Neuronal stem cell (in vitro differentiated cells): Measurements from ENCODE around the gene RBM43.

ENCODE experiments used
- DNase-seq: peaks from one replicate; pipeline ENCODE4 v3.0.0-alpha.2; 2013; ENCODE audit warnings: low spot score
- H2AFZ ChIP-seq: one replicate; pipeline ENCODE4 v1.6.1; 2013; ENCODE audit warnings: mild to moderate bottlenecking, low read length, inconsistent platforms
- H2AK5ac ChIP-seq: 2 replicates; pipeline ENCODE4 v1.6.1; 2013; ENCODE audit warnings: low read depth, mild to moderate bottlenecking, inconsistent platforms, low read length, moderate library complexity, mixed read lengths
- H2BK120ac ChIP-seq: 2 replicates; pipeline ENCODE4 v1.6.1; 2013; ENCODE audit warnings: low read depth, mild to moderate bottlenecking, inconsistent platforms, low read length, moderate library complexity, mixed read lengths
- H2BK12ac ChIP-seq: one replicate; pipeline ENCODE4 v1.6.1; 2013; ENCODE audit warnings: low read length, inconsistent platforms
- H2BK15ac ChIP-seq: 2 replicates; pipeline ENCODE4 v1.6.1; 2013; ENCODE audit warnings: mild to moderate bottlenecking, low read length, inconsistent platforms, mixed read lengths
- H2BK5ac ChIP-seq: one replicate; pipeline ENCODE4 v1.6.1; 2013; ENCODE audit warnings: inconsistent platforms, mild to moderate bottlenecking, low read length, moderate library complexity
- H3K14ac ChIP-seq: one replicate; pipeline ENCODE4 v1.6.1; 2013; ENCODE audit warnings: low read length, inconsistent platforms
- H3K18ac ChIP-seq: 2 replicates; pipeline ENCODE4 v1.6.1; 2013; ENCODE audit warnings: low read length, inconsistent platforms
- H3K23ac ChIP-seq: 2 replicates; pipeline ENCODE4 v1.6.1; 2013; ENCODE audit warnings: low read depth, mild to moderate bottlenecking, mixed read lengths, low read length, inconsistent platforms; ENCODE audit not compliant: poor library complexity
- H3K27ac ChIP-seq: replicated peaks from 3 replicates; pipeline ENCODE4 v1.5.1; 2013; ENCODE audit warnings: low read length, inconsistent platforms
- H3K27me3 ChIP-seq, 3 experiments: 2 replicates each; pipeline ENCODE4 v1.6.1; 2013; ENCODE audit warnings: low read length in 3 of 3, mild to moderate bottlenecking in 2 of 3, inconsistent platforms in 1 of 3, low read depth in 1 of 3, mixed read lengths in 1 of 3, moderate library complexity in 1 of 3; ENCODE audit not compliant: control insufficient read depth in 3 of 3, insufficient read depth in 3 of 3
- H3K36me3 ChIP-seq, 2 donors: replicated peaks in 1 of 2; 2 replicates each; pipeline ENCODE4 v1.6.1; 2013; ENCODE audit warnings: low read length in 2 of 2; ENCODE audit not compliant: control insufficient read depth in 2 of 2, insufficient read depth in 2 of 2
- H3K4ac ChIP-seq: 2 replicates; pipeline ENCODE4 v1.6.1; 2013; ENCODE audit warnings: inconsistent platforms, mild to moderate bottlenecking, low read length, moderate library complexity
- H3K4me1 ChIP-seq, 2 donors: 1 replicate in 1 of 2; 2 replicates in 1 of 2; pipeline ENCODE4 v1.6.1; 2013; ENCODE audit warnings: low read length in 2 of 2, low read depth in 1 of 2; ENCODE audit not compliant: control insufficient read depth in 2 of 2, insufficient read depth in 1 of 2
- H3K4me2 ChIP-seq: one replicate; pipeline ENCODE4 v1.6.1; 2013; ENCODE audit warnings: mild to moderate bottlenecking, low read length, inconsistent platforms; ENCODE audit not compliant: insufficient read depth, poor library complexity, severe bottlenecking
- H3K4me3 ChIP-seq, 2 donors: 2 replicates each; pipeline ENCODE4 v1.5.1; 2013; ENCODE audit warnings: low read length in 2 of 2, mild to moderate bottlenecking in 2 of 2, inconsistent platforms in 1 of 2, moderate library complexity in 1 of 2
- H3K79me1 ChIP-seq: one replicate; pipeline ENCODE4 v1.6.1; 2013; ENCODE audit warnings: low read depth, mild to moderate bottlenecking, inconsistent platforms, low read length, moderate library complexity
- H3K9ac ChIP-seq: one replicate; pipeline ENCODE4 v1.6.1; 2013; ENCODE audit warnings: mild to moderate bottlenecking, low read depth, low read length, inconsistent platforms; ENCODE audit not compliant: poor library complexity
- H3K9me3 ChIP-seq, 2 donors: replicated peaks in 1 of 2; 2 replicates each; pipeline versions ENCODE3 to v1.6.1; 2013; ENCODE audit warnings: low read length in 2 of 2, mild to moderate bottlenecking in 2 of 2, inconsistent platforms in 1 of 2, low read depth in 1 of 2, mixed read lengths in 1 of 2, moderate library complexity in 1 of 2; ENCODE audit not compliant: control insufficient read depth in 2 of 2, insufficient read depth in 1 of 2
- H4K8ac ChIP-seq: one replicate; pipeline ENCODE4 v1.6.1; 2013; ENCODE audit warnings: low read depth, mild to moderate bottlenecking, inconsistent platforms, low read length, moderate library complexity
- H4K91ac ChIP-seq: one replicate; pipeline ENCODE4 v1.6.1; 2013; ENCODE audit warnings: low read length, low read depth, mild to moderate bottlenecking, inconsistent platforms; ENCODE audit not compliant: poor library complexity
- WGBS, 2 donors: extraction: QIAGEN DNeasy Blood & Tissue Kit; methylation state at CpG; one replicate each; pipeline ENCODE4 v1.1.7; 2013; ENCODE audit warnings: missing lambda C conversion rate in 2 of 2, mixed read lengths in 1 of 2; ENCODE audit not compliant: insufficient read length in 2 of 2, insufficient replicate concordance in 1 of 2; ENCODE audit errors: extremely low coverage in 2 of 2; 5-methylcytosine and 5-hydroxymethylcytosine counted together

Gene RBM43

GRCh38 chr2:151200844-151201243 is 60.8 kb downstream of the RBM43 start:
- Histone ChIP-seq H4K8ac (no peak overlapping the region), H3K9me3 (peaks cover 0 to 3% of the 10 kb centered on the region in 2 donors), H3K4ac (no peak overlapping the region), H2BK5ac (no peak overlapping the region), H3K4me1 (peaks cover 4 to 21% of the 10 kb centered on the region in 2 donors), H3K14ac (no peak overlapping the region), H2AFZ (no peak overlapping the region), H2AK5ac (no peak overlapping the region), H2BK120ac (no peak overlapping the region), H3K9ac (no peak overlapping the region), H3K79me1 (no peaks in the 10 kb centered on the region), H3K27ac (no peak overlapping the region), H3K18ac (no peak overlapping the region), H3K27me3 (no peaks in the 10 kb centered on the region), H3K36me3 (no peaks in the 10 kb centered on the region), H3K23ac (no peak overlapping the region), H3K4me2 (no peak overlapping the region), H4K91ac (no peak overlapping the region), H2BK15ac (no peak overlapping the region), H3K4me3 (no peak overlapping the region), H2BK12ac (no peak overlapping the region)
- DNase-seq, result no peak
- WGBS, 2 donors, result no CpG with 5 or more reads among the region's 2 CpGs

GRCh38 chr2:151200277-151200676 is 61.4 kb downstream of the RBM43 start:
- Histone ChIP-seq H3K23ac (no peak overlapping the region), H2BK120ac (no peak overlapping the region), H3K4me2 (no peak overlapping the region), H3K27me3 (no peaks in the 10 kb centered on the region), H3K18ac (no peak overlapping the region), H3K4ac (no peak overlapping the region), H3K27ac (no peak overlapping the region), H2AFZ (no peak overlapping the region), H3K14ac (no peak overlapping the region), H2BK12ac (no peak overlapping the region), H3K4me1 (peaks cover 4 to 16% of the 10 kb centered on the region in 2 donors), H3K4me3 (no peak overlapping the region), H2AK5ac (no peak overlapping the region), H4K91ac (no peak overlapping the region), H2BK15ac (no peak overlapping the region), H3K9ac (no peak overlapping the region), H3K36me3 (no peaks in the 10 kb centered on the region), H2BK5ac (no peak overlapping the region), H3K79me1 (no peaks in the 10 kb centered on the region), H4K8ac (no peak overlapping the region), H3K9me3 (peaks cover 0 to 3% of the 10 kb centered on the region in 2 donors)
- DNase-seq, result no peak
- no CpG with 5 or more reads among the region's 5 CpGs for WGBS, 2 donors

- no peak overlapping the region for H2AK5ac ChIP-seq
- DNase-seq, result no peak
- H3K27me3 ChIP-seq, result no peaks in the 10 kb centered on the region
- H3K9ac ChIP-seq, result no peak overlapping the region
- no peak overlapping the region for H3K23ac ChIP-seq
- H4K91ac ChIP-seq, result no peak overlapping the region
- H2AFZ ChIP-seq, result no peak overlapping the region
- H2BK15ac ChIP-seq, result no peak overlapping the region
- H3K9me3 ChIP-seq, result peaks cover 0 to 3% of the 10 kb centered on the region in 2 donors
- no peak overlapping the region for H2BK5ac ChIP-seq
- H3K18ac ChIP-seq, result no peak overlapping the region
- H3K14ac ChIP-seq, result no peak overlapping the region
- no peak overlapping the region for H3K4me3 ChIP-seq
- H4K8ac ChIP-seq, result no peak overlapping the region
- H3K4ac ChIP-seq, result no peak overlapping the region
- no CpG with 5 or more reads among the region's 2 CpGs for WGBS, 2 donors
- H2BK120ac ChIP-seq, result no peak overlapping the region
- peaks cover 0 to 8% of the 10 kb centered on the region in 2 donors for H3K4me1 ChIP-seq
- H3K36me3 ChIP-seq, result no peaks in the 10 kb centered on the region
- no peak overlapping the region for H2BK12ac ChIP-seq
- H3K79me1 ChIP-seq, result no peaks in the 10 kb centered on the region
- H3K4me2 ChIP-seq, result no peak overlapping the region
- no peak overlapping the region for H3K27ac ChIP-seq
These were observed 63.0 kb downstream of the RBM43 start for GRCh38 chr2:151198645-151199044.
